GM20000 (cell line): ENCODE results near the gene MKI67.

Experiments
- DNase-seq: peaks from one replicate; pipeline ENCODE4 v3.0.0; 2012; ENCODE audit warnings: low spot score
- TF ChIP-seq, protein P1 (sequence below): IDR thresholded peaks from 2 replicates; pipeline ENCODE4 v1.5.1; 2012; ENCODE audit warnings: mild to moderate bottlenecking, control low read depth; ENCODE audit errors: extremely low read depth, missing control alignments

The MKI67 gene

DNA sequence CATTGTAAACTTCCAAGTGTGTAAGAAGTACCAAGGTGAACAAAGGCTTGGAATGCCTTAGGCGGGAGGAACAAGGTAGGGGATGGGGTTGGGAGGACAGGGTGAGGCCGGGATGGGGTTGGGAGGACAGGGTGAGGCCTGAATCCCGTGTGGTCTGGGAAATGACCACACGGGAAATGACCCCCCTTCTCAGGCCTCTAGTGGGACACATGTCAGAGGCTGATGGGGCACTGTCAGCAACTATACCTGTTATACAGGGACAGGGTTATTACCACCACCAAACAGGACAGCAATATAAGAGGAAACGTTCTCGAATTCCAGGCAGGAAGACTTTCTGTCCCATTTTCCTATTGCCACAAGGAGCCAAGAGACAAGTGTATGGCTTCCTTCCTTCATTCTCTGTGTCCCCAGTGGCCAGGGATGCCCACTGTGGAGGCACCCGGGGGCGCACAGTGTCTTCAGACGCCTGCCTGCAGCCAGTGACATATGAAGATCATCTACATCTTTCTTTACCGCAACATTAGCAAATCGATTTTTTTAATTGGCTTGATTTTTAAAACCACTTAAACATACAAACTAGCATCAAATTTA lies 1.3 kb downstream of the MKI67 start:
- TF ChIP-seq, protein P1, sequence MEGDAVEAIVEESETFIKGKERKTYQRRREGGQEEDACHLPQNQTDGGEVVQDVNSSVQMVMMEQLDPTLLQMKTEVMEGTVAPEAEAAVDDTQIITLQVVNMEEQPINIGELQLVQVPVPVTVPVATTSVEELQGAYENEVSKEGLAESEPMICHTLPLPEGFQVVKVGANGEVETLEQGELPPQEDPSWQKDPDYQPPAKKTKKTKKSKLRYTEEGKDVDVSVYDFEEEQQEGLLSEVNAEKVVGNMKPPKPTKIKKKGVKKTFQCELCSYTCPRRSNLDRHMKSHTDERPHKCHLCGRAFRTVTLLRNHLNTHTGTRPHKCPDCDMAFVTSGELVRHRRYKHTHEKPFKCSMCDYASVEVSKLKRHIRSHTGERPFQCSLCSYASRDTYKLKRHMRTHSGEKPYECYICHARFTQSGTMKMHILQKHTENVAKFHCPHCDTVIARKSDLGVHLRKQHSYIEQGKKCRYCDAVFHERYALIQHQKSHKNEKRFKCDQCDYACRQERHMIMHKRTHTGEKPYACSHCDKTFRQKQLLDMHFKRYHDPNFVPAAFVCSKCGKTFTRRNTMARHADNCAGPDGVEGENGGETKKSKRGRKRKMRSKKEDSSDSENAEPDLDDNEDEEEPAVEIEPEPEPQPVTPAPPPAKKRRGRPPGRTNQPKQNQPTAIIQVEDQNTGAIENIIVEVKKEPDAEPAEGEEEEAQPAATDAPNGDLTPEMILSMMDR: no peak
- no peak for DNase-seq

DNA sequence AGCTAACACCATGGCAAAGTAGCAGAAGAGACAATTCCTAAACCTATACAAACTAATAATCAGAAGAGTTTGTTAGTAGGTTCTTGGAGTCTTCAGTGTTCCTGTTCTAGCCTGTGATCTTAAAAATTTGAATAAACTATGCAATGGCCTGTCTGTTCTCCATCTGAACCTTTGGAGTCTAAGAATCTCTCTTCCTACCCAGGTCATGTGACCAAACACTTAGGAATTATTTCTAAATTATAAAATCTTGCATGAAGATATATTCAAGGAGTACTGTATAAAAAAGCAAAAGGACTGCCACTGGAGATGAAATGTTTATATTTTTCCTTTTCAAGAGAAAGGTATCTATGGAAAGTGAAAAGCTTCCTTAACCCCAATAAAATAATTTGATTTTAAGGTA lies 2.4 kb downstream of the MKI67 start:
- DNase-seq: no peak
- TF ChIP-seq, protein P1: no peak

GRCh38 chr10:128122931-128123330 lies 3.3 kb downstream of the MKI67 start:
- TF ChIP-seq, protein P1: no peak
- DNase-seq: no peak

- TF ChIP-seq, protein P1: no peak
- no peak for DNase-seq
These were observed 4.3 kb downstream of the MKI67 start for GRCh38 chr10:128121750-128122412.

DNA sequence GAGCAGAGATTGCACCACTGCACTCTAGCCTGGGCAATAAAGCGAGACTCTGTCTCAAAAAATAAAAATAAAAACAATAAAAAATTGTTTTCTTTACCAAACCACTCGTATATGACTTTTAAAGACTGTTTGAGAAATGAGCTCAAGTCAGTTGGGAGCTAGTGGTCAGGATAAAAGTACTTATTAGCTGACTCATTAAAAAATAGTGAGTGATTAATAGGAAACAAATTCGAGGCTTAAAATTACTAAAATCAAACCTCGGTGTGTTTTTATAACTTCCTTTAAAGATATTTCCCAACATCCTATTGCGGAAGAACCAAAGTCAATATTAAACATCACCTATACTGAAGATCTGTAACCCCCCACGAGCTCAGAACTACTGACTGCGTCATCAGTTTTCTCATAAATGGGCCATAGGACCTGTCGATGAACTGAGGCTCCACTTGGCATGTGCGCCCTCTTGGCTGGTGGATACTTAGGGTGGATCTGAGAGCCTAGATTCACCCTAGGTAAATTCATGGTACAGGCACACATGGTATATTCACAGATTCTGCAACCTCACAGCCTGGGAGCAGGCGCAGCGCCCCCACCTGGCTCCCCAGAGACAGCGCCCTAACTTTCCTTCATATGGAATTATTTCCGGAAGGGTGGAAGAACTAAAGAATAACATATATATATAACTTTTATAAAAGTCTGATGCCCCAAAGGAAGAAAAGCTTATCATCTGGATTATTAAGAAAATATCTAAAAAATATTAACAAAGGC lies 9.2 kb downstream of the MKI67 start:
- DNase-seq: no peak
- TF ChIP-seq, protein P1: no peak

GRCh38 chr10:128116187-128116586 lies 10.0 kb downstream of the MKI67 start:
- no peak for DNase-seq

More at GRCh38 chr10:128116187-128116586, 10.0 kb downstream of the MKI67 start:
- TF ChIP-seq, protein P1: no peak
